Fibroblast of skin of scalp (primary cell): Measurements from ENCODE around the gene PXN.
"Not testable (repeated sequence)": the region's sequence is repeated elsewhere in the genome, so short reads cannot be mapped to it uniquely, and the experiment has no call there.

Experiments
- DNase-seq: peaks from one replicate; pipeline ENCODE4 v3.0.0-alpha.2; 2013

The PXN gene

GRCh38 chr12:120225852-120226640 lies 39.5 kb downstream of the PXN start:
- no peak for DNase-seq

GRCh38 chr12:120225200-120225558 lies 40.4 kb downstream of the PXN start:
- no peak for DNase-seq

- DNase-seq, result no peak
Measured at GRCh38 chr12:120224304-120225199, 41.0 kb downstream of the PXN start.

- DNase-seq, result no peak
Measured at GRCh38 chr12:120223458-120224303, 41.8 kb downstream of the PXN start.

GRCh38 chr12:120222288-120222832 lies 43.2 kb downstream of the PXN start:
- no peak for DNase-seq

GRCh38 chr12:120221576-120221900 lies 44.0 kb downstream of the PXN start:
- no peak for DNase-seq

GRCh38 chr12:120220838-120221575 lies 44.5 kb downstream of the PXN start:
- no peak for DNase-seq

GRCh38 chr12:120218680-120219606 lies 46.6 kb downstream of the PXN start:
- no peak for DNase-seq

- no peak for DNase-seq
Measured at GRCh38 chr12:120216742-120217605, 48.6 kb downstream of the PXN start.

- no peak for DNase-seq
Measured at GRCh38 chr12:120215766-120216735, 49.5 kb downstream of the PXN start.

GRCh38 chr12:120215357-120215735 lies 50.2 kb downstream of the PXN start:
- no peak for DNase-seq

- no peak for DNase-seq
Measured at GRCh38 chr12:120214626-120215356, 50.7 kb downstream of the PXN start.

GRCh38 chr12:120213758-120214157 lies 51.8 kb downstream of the PXN start:
- DNase-seq, result no peak

GRCh38 chr12:120213182-120213581 lies 52.3 kb downstream of the PXN start:
- not testable (repeated sequence) for DNase-seq

- DNase-seq, result no peak
Measured at GRCh38 chr12:120212301-120212700, 53.2 kb downstream of the PXN start.

- no peak for DNase-seq
Measured at GRCh38 chr12:120211904-120212283, 53.6 kb downstream of the PXN start.

- DNase-seq, result no peak
Measured at GRCh38 chr12:120211243-120211903, 54.2 kb downstream of the PXN start.
